ENCODE measurements around the gene MAN2B2. TPM values are rescaled to one million over a fixed set of nuclear protein-coding genes. Genes with fewer than 3 reads are reported as not detected.

The MAN2B2 gene
- total RNA-seq, 2 experiments from 2014 or later: 13.7 to 19.4 TPM

GRCh38 chr4:6605114-6605513 lies 30.1 kb downstream of the MAN2B2 start:
- CTCF ChIA-PET (ENCODE audit: unreplicated experiment): no interaction called here
- H2AFZ ChIP-seq (ENCODE audit: low read length): no peak overlapping the region
- H3K4me3 ChIP-seq (ENCODE audit: low read depth, low read length, poor library complexity, severe bottlenecking): no peak overlapping the region
- no peaks in the 10 kb centered on the region for H4K20me1 ChIP-seq (ENCODE audit: insufficient read depth, low read length)
- H3K36me3 ChIP-seq (ENCODE audit: insufficient read depth, low read length): peaks cover 17% of the 10 kb centered on the region
- POLR2A ChIA-PET: no interaction called here
- H3K9me2 ChIP-seq (ENCODE audit: insufficient read depth, low read length): no peaks in the 10 kb centered on the region
- H3K79me2 ChIP-seq (ENCODE audit: insufficient read depth, low read depth, low read length): no peaks in the 10 kb centered on the region
- no TSS peak for BruUV-seq (replicated peaks)
- intact Hi-C loops (cut with micrococcal nuclease; ENCODE audit: unreplicated experiment): no loop called here
- no peaks in the 10 kb centered on the region for H3K4me1 ChIP-seq (ENCODE audit: insufficient read depth, low read length, poor library complexity, severe bottlenecking)
- no peaks in the 10 kb centered on the region for H3K9me3 ChIP-seq (ENCODE audit: low read length)
- TF ChIP-seq CTCF (conservative IDR thresholded peaks at IDR 0.05; ENCODE audit: low read length): no peak
- DNase-seq (ENCODE audit: low spot score): no peak
- no peak overlapping the region for H3K27ac ChIP-seq (ENCODE audit: low read depth, low read length, poor library complexity, severe bottlenecking)
- no peak overlapping the region for H3K4me2 ChIP-seq (ENCODE audit: low read length)

- Histone ChIP-seq H3K4me1 (ENCODE audit: insufficient read depth, low read length, poor library complexity, severe bottlenecking) (no peaks in the 10 kb centered on the region), H2AFZ (ENCODE audit: low read length) (no peak overlapping the region), H3K79me2 (ENCODE audit: insufficient read depth, low read depth, low read length) (no peaks in the 10 kb centered on the region), H3K4me3 (ENCODE audit: low read depth, low read length, poor library complexity, severe bottlenecking) (no peak overlapping the region), H3K9me3 (ENCODE audit: low read length) (no peaks in the 10 kb centered on the region), H3K27ac (ENCODE audit: low read depth, low read length, poor library complexity, severe bottlenecking) (no peak overlapping the region), H3K36me3 (ENCODE audit: insufficient read depth, low read length) (peaks cover 17% of the 10 kb centered on the region), H4K20me1 (ENCODE audit: insufficient read depth, low read length) (no peaks in the 10 kb centered on the region), H3K4me2 (ENCODE audit: low read length) (no peak overlapping the region), H3K9me2 (ENCODE audit: insufficient read depth, low read length) (no peaks in the 10 kb centered on the region)
- CTCF ChIA-PET (ENCODE audit: unreplicated experiment): no interaction called here
- POLR2A ChIA-PET: no interaction called here
- no peak for TF ChIP-seq EZH2phosphoT487 (IDR thresholded peaks at IDR 0.05; ENCODE audit: borderline replicate concordance, low read depth, low read length)
- no peak for TF ChIP-seq CTCF (conservative IDR thresholded peaks at IDR 0.05; ENCODE audit: low read length)
- BruUV-seq (replicated peaks): no TSS peak
- intact Hi-C loops (cut with micrococcal nuclease; ENCODE audit: unreplicated experiment): no loop called here
- DNase-seq (ENCODE audit: low spot score): no peak
These were observed 30.6 kb downstream of the MAN2B2 start for GRCh38 chr4:6605605-6606004.

- POLR2A ChIA-PET: no interaction called here
- DNase-seq (ENCODE audit: low spot score): no peak
- H3K36me3 ChIP-seq (ENCODE audit: insufficient read depth, low read length): peaks cover 17% of the 10 kb centered on the region
- intact Hi-C loops (cut with micrococcal nuclease; ENCODE audit: unreplicated experiment): no loop called here
- no peak overlapping the region for H3K4me3 ChIP-seq (ENCODE audit: low read depth, low read length, poor library complexity, severe bottlenecking)
- H3K27ac ChIP-seq (ENCODE audit: low read depth, low read length, poor library complexity, severe bottlenecking): no peak overlapping the region
- BruUV-seq (replicated peaks): no TSS peak
- no peaks in the 10 kb centered on the region for H3K9me3 ChIP-seq (ENCODE audit: low read length)
- no peak overlapping the region for H2AFZ ChIP-seq (ENCODE audit: low read length)
- H3K4me2 ChIP-seq (ENCODE audit: low read length): no peak overlapping the region
- no peaks in the 10 kb centered on the region for H3K4me1 ChIP-seq (ENCODE audit: insufficient read depth, low read length, poor library complexity, severe bottlenecking)
- H3K9me2 ChIP-seq (ENCODE audit: insufficient read depth, low read length): no peaks in the 10 kb centered on the region
- TF ChIP-seq CTCF (conservative IDR thresholded peaks at IDR 0.05; ENCODE audit: low read length): no peak
- H3K79me2 ChIP-seq (ENCODE audit: insufficient read depth, low read depth, low read length): no peaks in the 10 kb centered on the region
- H4K20me1 ChIP-seq (ENCODE audit: insufficient read depth, low read length): no peaks in the 10 kb centered on the region
- CTCF ChIA-PET (ENCODE audit: unreplicated experiment): no interaction called here
These were observed 31.7 kb downstream of the MAN2B2 start for GRCh38 chr4:6606465-6607235.
